ENCODE results near the gene CYGB.

CYGB gene

DNA sequence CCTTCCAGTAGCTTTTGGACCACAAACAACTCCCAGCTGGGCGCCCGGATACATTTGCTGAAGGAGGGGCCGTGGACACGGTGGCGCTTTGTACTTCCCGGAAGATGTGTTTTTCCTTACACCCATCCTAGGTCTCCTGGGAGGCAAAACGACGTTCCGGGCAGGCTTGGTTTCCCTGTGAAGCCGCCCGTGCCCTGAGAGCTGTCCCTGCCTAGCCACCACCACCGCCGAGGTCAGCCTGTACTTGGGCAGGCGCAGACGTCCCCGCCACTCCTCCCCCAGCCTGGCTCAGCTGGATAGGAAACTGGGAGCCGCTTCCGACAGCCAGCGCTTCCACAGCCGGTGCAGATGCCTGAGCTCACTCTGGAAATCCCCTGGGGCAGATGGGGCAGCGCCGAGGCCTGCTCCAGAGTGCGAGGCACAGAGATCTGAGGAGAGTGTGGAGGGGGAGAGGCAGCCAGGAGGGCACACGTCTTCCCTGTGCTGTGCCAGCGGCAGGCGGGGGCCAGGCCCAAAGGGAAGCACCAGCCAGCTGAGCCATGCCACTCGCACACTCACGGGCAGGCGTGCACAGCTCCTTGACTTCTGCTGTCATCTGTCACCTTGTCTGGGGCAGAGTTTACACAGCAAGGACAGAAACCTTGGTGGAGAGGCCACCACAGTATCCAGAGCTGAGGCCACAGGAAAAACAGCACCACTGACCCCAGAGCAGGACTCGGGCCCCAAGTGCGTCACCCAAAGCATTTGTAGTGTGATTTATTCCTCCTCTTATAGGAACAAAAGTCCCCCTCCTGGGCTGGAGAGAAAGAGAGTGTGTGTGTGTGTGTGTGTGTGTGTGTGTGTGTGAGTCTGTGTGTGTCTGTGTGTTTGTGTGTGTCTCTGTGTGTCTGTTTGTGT lies 39.3 kb downstream of the CYGB start:
- no peak for DNase-seq

DNA sequence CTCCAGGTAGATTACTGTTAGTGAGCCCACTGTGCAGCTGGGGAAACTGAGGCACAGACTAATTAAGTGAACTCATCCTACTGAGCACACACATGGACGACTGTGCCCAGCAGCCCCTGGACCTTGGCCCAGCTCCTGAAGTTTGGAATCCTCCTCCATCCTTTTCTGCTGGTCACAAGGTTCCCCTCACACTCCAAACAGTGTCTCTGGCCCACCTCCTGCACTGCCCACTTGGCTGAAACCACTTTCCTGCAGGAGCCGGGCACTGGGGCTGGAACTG lies 39.9 kb downstream of the CYGB start:
- DNase-seq = no peak

DNA sequence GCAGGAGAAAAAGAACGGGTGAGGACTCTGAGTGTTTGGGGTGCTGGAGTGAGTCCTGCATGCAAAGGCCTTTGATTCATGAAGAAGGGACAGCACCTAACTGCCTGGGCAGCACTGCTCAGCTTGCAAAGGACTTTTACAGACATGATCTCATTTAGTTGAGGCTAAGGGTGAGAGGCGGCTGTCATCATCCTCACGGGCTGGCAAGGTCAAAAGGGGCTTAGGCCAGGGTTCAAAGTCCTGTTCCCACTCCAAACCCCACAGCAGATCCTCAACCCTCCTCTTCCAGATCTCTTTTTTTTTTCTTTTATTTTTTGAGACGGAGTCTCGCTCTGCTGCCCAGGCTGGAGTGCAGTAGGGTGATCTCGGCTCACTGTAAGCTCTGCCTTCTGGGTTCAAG lies 41.0 kb downstream of the CYGB start:
- DNase-seq = no peak

DNA sequence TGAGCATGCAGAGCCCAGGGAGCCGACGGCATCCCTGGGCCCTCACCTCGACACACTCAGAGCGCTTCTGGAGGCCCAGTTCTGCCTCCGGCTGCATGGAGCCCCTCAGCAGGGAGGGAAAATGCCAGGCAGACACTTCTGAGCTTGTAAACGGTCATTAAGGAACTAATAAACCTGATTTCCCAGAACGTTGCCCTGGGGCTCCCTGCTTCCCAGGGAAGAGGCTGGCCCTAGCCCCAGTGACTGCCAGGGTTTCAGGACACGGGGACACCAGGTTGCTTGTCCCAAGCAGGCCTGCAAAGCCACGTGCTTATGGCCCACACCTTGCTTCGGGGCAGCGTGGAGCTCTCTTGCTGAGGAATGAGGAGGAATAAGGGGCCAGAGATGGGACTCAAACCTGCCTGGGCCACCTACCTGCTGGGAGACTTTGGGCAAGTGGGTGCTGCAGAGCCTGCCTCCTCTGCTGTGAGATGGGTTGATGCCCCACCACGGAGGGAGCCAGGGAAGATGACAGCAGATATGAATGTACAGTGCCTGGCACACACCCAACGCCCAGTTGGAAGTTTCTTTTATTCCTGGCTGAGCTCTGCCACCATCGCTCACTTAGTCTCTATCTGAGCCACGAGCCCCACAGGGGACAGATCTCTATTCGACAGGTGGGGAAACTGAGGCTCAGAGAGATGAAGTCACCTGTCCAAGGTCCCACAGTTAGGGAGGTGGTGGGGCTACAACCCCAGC lies 41.7 kb downstream of the CYGB start:
- no peak for DNase-seq

DNA sequence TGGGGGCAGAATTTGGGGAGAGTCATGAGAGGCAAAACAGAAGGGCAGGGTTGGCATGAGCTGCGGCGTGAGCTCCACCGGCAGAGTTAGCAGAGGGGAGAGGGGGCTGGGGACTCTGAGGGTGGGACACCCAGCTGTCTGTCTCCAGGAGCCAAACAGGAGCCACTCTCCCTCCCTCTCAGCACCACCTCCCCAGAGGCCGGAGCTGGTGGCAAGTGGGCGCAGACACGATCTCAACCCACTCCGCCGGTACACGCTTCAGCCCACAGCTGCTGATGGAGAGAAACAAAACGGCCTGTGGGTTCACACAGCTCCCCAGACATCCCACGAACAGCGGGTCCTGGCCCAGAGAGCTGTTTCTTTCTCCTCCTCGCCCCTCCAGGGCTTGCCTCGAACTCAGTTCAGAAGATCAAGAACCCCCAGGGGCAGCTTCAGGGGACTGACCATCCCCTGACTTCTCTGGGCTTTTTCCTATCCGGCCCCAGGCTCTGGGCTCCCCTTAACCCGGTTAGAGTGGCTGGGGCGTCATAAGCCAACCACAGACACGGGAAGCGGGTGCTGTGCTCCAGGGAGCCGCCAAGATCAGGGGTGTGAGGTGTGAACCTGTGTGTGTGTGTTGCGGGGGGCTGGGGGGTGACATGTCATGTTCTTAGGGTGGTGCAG lies 43.9 kb downstream of the CYGB start:
- DNase-seq = peak; percentile 47

DNA sequence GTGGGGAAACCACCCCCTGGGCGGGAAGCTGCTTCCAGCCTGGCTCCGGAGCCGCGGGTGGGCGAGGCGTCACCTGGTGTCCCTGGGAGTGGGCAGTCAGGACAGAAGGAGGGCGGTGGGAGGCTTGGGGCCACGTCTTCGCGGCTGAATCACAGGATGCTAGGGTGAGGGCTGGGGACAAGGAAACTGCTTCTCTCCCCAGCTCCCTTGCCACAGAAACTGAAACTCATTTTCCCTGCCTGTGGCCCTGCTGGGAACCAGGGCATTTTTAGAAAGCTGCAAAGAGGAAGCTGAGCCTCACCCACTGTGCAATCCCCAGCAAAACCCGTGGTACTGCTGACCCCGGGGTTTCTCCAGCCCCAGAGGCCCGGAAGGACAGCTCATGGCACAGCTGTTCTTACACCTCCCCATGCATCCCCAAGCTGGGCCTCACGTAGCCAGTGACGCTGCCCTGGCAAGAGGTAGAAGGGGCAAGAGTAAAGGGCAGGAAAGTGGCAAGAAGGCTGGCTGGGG lies 44.5 kb downstream of the CYGB start:
- DNase-seq = peak; percentile 57

DNA sequence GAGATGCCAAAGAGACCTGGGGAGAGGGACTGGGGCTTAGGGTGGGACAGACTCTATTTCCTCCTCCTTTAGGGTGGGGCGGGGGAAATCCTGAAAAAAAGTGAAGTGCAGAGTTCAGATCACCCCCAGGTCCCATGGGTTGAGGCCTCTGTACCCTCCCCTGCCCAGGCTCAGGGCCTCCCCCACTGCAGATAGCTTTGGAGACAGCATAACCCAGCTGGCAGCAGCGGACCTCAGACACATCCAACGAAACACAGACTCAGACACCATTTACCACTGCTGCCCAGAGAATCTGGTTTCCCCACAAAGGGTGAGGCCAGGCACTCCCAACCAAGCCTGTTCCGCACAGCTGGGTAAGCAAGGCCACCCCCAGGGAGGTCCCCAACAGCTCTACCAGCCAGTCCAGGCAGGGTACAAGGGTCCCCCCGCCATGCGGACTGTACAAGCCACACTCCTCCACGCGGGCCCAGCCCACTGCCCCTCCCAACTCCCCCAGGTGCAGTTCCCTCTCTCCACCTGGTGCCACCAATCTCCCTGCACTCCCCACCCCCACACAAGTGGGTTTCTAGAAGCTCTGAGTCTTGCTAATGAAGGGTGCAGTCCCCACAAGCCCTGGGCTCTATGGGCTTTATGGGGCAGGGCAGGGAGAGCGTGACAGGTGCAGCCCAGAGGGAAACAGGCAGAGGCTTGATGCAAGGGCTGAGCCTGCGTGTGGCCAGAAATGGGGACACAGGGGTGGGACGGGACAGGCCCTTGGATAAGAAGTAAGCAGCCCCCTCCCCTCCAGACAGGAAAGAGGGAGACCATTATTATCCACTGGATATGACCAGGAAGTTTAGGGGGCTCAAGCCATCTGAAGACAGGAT lies 45.2 kb downstream of the CYGB start:
- DNase-seq = peak; percentile 8

DNA sequence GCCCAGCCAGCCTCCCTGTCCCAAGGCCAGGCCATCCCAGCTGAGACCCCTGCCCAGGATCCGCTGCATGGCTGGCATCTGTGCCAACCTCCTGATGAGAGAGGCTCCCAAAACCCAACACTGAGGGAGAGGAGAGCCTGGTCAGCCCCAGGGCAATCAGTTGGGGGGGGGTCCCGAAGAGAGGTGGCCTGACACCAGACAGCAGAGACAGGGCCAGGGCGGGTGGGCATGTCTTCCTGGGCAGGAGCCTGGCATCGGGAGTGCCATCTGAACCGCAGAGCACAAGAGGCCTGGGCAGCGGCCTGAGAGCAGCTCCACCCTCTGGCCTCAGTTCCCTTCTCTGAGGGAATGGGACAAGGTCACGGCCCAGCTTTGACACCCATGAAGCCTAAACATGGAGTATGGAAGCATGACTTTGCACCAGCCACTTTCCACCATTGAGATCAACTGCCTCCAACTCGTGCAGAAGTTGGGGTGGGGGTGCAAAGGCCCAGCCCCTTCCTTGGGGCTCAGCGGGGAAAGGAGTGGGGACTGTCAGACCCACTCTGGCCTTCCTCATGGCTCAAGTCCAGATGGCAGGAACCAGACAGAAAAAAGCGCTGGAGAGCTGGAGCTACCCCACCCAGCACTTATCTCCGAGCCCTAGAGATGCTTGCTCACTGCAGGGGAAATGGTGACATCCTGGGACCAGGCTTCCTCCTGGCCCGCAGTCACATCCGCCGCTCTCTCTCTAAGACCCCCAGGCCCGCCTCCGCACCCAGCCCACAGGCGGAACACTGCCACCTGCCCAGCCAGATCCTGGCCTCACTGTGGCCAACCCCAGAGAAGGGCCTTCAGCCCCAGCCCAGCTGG lies 46.0 kb downstream of the CYGB start:
- no peak for DNase-seq

DNA sequence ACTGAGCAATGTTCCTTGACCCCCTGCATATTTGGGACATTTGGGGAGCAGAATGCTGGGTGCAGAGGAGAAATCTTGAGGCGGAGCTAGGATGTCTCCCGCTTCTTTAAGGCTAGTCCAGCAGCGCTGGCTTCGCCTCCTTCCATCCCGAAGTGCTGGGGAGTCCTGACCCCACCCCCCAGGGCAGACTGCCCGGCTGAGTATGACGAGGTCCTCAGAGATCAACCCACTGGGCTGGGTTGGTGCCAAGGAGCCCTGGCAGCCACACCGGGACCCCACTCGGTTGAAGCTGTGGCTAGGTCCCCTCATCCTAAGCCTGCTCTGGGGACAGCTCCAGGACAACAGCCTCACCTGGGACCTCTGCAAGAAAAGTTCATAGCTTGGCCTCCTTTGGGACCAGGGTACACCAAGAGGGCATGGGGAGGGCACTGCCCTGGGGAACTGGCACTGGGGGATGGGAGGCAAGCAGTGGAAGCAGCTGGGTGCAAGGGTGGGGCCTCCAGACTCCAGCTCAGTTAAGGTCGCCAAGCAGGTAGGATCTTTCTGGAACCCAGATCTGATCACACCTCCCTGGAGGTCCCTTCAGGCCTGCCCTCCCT lies 47.3 kb downstream of the CYGB start:
- no peak for DNase-seq

DNA sequence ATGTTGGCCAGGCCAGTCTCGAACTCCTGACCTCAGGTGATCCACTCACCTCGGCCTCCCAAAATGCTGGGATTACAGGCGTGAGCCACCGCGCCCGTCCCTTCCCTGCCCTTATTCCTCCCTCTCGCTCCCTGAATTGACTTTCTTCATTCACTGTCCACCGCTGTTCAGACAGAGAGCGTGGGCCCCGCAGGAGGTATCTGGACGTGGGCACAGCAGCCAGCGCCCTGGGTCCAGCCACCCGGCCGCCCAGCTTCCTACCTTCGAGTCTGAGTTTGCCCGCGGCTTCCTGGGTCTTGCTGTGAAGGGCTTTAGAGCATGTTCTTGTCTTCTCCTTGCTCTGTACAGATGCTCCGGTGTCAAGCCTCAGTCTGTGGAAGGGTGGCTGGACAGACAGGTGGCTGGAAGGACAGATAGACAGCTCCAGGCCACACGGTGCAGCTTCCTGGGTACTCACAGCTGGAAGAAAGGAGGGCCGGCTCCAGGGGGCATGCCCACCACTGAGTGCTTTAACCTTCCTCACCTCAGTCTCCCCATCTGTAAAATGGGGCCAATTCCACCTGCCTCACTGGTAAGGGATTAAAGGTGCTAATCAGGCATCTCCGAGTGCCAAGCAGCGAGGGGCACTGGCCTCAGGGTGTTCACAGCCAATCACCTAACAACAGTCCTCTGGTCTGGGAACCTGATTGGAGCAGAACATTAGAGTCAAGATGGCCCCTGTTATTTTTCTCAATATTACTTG lies 49.9 kb downstream of the CYGB start:
- no peak for DNase-seq

DNA sequence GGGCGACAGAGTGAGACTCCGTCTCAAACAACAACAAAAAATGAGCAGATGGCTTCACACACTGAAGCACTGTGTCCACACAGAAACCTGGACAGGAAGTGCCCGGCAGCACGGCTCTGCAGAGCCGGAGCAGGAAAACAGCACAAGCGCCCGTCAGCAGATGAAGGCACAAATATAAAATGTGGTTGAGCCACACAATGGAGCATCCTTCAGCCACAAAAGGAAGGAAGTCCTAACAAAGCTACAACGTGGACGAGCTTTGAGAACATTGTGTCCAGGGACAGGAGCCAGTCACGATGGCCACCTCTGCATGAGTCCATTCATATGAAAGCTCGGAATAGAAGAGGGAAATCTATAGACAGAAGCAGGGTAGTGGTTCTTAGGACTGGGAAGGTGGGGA lies 51.9 kb downstream of the CYGB start:
- no peak for DNase-seq

DNA sequence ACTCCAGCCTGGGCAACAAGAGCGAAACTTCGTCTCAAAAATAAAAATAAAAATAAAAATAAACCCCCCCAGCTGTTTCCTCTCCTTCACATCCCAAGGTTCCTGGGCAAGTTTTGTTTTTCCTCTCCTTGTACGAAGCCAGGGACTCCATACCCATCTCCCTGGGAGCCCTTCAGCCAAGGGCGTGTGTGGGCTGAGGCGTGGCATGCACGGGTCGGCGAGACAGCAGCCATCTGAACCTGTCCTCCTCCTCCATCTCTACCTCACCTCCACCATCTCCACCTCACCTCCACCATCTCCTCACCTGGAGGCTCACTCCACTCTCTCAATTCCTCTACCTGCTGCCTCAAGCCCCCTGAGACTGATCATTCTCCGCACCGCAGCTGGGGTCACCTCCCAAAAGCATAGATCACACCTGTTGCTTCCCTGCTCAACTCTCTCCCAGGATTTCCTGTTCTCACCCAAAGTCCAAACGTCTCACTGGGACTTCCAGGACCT lies 53.2 kb downstream of the CYGB start:
- no peak for DNase-seq

DNA sequence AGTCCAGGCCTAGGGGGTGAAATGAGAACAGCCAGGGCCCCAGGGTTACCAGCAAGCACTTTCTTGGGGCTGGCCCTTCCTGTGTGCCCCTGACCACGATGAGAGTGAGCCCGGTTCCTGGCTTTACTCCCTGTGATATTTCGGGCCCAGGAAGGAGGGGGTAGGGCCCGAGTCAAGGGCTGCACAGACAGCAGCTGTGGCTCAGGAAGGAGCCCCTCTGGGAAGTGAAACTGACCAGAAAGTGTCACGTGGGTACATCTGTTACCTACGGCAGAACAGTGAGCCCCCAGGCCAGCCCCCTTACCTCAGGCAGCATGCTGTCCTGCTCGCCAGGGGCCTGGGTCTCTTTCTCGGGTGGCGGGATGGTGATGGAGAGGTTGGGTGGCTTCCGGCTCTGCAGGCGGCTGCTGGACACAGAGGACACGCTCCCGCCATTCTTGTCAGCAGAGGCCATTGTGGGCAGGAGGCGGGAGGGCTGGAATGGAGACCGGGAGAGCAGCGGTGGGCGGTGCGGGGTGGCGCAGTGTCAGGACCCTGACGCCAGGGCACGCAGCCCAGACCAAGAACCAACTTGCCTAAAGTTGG lies 56.3 kb downstream of the CYGB start:
- no peak for DNase-seq

DNA sequence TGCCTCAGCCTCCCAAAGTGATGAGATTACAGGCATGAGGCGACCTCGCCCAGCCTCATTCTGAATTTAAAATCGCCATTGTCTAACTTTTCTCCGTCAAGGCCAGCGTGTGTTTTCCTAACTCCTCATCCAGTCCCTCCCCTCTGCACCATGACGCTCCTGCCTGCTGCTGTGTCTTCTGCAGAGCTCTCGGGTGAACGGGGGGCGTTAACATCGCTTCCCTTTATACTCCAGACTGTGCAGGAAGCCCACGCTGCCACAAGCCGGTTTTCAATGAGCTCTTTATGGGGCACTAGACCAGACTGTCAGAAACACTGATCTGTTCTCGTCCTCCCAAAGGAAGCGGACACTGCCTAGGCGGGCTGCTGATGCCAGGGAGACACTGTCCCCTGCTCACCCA lies 56.9 kb downstream of the CYGB start:
- DNase-seq = no peak

DNA sequence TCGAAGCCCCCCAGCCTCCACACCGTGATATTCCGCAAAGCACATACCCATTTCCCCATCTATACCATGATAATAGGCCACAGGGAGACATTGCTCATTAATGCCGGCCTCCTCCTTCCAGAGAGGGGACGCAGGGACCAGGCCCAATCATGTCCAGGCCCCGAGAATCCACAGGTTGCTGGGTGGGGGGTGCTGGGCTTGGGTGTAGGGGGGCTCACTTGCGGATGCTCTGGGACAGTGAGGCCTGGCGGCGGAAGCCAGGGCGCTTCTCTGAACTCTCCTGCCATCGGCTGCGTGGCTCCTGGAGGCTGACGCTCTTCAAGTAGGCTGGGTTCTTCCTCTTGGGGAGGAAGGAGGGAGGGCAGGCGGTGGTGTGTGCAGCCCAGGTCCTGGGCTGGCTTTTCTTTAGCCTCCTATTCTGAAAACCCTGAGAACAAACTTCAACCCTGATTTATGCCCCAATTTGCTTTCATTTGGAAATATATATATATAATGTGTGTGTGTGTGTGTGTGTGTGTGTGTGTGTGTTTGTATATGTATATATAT lies 57.9 kb downstream of the CYGB start:
- no peak for DNase-seq

DNA sequence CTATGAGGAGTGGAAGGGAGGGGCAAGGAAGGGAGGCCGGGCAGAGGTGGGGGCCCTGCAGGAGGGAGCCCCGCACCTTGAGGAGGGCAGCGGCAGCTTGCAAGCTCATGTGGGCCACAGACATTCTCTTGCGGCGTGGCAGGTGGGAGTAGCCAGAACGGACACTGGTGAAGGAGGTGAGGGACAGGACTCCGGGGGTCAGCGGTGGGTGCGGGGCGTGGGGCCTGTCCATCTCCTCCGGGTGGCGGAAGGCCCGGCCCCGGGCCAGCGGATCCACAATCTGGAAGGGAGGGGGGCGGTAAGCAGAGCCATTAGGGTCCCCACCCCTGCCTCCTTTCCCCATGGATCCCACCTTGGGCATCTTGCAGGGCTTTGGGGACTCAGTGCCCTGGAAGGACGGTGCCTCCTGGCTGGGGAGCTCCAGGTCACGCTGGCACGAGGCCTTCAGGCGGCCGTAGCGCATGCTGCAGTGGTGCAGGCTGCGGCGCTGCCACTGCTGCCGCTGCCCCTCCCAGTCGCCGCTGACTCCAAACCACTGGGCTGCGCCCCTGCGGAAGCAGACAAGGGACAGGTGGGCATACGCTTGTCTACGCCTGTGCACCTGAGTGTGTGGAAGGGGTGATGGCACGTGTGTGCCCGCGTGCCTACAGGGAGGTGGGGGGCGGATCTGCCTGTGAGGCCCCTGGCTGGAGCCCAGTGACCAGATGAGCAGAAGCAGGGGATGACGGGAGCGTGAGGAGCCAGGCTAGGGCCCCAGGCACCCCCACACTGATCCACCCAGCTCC lies 58.6 kb downstream of the CYGB start:
- DNase-seq = no peak

DNA sequence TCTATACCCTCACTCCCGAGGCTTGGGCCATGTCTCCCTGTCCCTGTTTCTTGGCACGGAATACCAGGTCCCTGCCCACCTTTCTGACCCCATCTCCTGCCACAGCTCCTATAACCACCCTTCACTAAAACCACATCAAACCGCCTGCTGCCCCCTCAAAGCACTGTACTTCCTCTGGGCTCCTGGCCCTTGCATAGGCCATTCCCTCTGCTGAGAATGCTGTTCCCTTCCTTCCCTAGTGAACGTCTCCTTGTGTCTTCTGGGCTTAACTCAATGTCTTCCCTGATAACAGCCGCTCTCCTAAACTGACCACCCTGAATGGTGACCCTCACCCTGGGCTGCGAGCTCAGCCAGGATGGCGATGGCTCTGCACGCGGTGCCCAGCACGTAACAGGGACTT lies 59.4 kb downstream of the CYGB start:
- no peak for DNase-seq

DNA sequence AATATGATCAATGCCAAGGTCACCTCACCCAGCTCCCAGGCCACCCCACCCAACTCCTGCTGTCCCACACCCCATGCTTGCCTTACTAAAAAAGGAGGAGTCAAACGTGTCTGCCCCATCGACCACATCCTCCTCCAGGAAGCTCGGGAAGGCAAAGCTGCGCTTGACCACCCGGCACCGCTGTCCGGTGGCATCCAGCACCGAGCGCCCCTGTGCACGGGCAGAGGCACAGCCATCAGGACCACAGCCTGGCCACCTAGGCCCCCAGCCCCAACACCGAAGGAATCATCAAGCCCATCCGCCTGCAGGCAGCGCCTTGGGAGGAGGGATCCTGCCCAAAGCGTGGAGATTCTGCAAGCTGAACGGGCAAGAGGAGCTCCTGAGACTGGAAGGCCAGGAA lies 59.9 kb downstream of the CYGB start:
- DNase-seq = no peak

Data from CD4-positive, alpha-beta T cell treated with Interleukin-12 subunit alpha and Interleukin-12 subunit beta, for 1 hour (primary cell).